ENCODE measurements around the gene RAI14. TPM values are rescaled to one million over a fixed set of nuclear protein-coding genes. Genes with fewer than 3 reads are reported as not detected.
"Not testable (repeated sequence)": the region's sequence is repeated elsewhere in the genome, so short reads cannot be mapped to it uniquely, and the experiment has no call there.

The RAI14 gene
- total RNA-seq, 1 donor from 2014 or later = 127 TPM

DNA sequence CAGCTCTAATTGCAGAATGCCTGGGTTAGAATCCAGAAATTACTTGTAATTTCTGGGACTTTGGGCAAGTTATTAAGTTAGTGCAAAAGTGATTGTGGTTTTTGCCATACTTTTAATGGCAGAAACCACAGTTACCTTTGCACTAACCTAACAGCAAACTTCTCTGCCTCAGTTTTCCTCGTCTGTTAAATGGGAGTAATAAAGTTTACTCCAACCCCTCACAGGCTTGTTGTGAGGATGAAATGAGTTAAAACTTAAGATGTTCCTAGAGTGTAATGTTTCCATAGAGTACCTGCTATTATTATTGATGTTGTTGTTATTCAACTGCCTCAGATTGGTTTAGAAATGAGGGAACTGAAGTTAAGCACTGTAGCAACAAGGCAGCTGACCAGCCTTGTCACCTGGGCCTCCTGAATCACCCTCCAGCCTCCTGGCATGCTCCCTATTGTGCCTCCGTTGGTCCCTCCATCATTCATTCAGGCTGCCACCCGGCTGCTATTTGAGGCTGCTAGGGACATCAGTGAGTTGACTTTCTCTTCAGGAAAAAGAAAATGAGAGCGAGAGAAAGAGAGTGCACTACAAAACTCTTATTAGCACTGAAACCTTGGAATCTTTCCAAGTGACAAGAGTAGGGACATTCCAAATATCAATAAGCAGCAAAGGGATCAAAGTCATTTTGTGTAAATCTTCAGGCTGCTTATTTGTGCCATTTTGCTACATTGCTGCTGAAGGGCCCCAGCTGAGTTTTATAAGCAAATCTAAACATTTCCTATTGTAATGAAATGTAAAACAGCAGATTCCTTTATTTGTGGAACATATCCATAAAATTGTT is 116.4 kb downstream of the RAI14 start:
- TF ChIP-seq, protein P1, sequence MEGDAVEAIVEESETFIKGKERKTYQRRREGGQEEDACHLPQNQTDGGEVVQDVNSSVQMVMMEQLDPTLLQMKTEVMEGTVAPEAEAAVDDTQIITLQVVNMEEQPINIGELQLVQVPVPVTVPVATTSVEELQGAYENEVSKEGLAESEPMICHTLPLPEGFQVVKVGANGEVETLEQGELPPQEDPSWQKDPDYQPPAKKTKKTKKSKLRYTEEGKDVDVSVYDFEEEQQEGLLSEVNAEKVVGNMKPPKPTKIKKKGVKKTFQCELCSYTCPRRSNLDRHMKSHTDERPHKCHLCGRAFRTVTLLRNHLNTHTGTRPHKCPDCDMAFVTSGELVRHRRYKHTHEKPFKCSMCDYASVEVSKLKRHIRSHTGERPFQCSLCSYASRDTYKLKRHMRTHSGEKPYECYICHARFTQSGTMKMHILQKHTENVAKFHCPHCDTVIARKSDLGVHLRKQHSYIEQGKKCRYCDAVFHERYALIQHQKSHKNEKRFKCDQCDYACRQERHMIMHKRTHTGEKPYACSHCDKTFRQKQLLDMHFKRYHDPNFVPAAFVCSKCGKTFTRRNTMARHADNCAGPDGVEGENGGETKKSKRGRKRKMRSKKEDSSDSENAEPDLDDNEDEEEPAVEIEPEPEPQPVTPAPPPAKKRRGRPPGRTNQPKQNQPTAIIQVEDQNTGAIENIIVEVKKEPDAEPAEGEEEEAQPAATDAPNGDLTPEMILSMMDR (IDR thresholded peaks at IDR 0.05; ENCODE audit: unreplicated experiment) = no peak
- Mint-ChIP-seq H3K9me3 (ENCODE audit: unreplicated experiment) (no peaks in the 10 kb centered on the region), H3K4me1 (ENCODE audit: unreplicated experiment) (peaks cover 3% of the 10 kb centered on the region), H3K4me3 (ENCODE audit: unreplicated experiment) (no peak overlapping the region), H3K27ac (ENCODE audit: unreplicated experiment) (no peak overlapping the region), H3K36me3 (ENCODE audit: low read depth, unreplicated experiment) (peaks cover 30% of the 10 kb centered on the region), H3K27me3 (ENCODE audit: unreplicated experiment) (peaks cover 6% of the 10 kb centered on the region)
- no peak for DNase-seq (ENCODE audit: low spot score)

- Mint-ChIP-seq H3K4me3 (ENCODE audit: unreplicated experiment) (no peak overlapping the region), H3K4me1 (ENCODE audit: unreplicated experiment) (no peaks in the 10 kb centered on the region), H3K9me3 (ENCODE audit: unreplicated experiment) (no peaks in the 10 kb centered on the region), H3K36me3 (ENCODE audit: low read depth, unreplicated experiment) (peaks cover 32% of the 10 kb centered on the region), H3K27ac (ENCODE audit: unreplicated experiment) (no peak overlapping the region), H3K27me3 (ENCODE audit: unreplicated experiment) (peaks cover 6% of the 10 kb centered on the region)
- DNase-seq (ENCODE audit: low spot score) = no peak
- TF ChIP-seq, protein P1 (IDR thresholded peaks at IDR 0.05; ENCODE audit: unreplicated experiment) = no peak
These were observed 118.0 kb downstream of the RAI14 start for GRCh38 chr5:34774139-34774538.

DNA sequence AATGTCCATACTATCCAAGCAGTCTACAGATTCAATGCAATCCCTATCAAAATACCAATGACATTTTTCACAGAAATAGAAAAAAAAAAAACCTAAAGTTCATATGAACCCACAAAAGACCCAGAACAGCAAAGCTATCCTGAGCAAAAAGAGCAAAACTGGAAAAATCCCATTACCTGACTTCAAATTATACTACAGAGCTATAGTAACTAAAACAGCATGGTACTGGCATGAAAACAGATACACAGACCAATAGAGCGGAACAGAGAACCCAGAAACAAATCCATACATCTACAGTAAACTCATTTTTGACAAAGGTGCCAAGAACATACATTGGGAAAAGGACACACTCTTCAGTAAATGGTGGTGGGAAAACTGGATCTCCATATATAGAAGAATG is 118.5 kb downstream of the RAI14 start:
- H3K4me3 Mint-ChIP-seq (ENCODE audit: unreplicated experiment); H3K9me3 Mint-ChIP-seq (ENCODE audit: unreplicated experiment); H3K27me3 Mint-ChIP-seq (ENCODE audit: unreplicated experiment); DNase-seq (ENCODE audit: low spot score); H3K4me1 Mint-ChIP-seq (ENCODE audit: unreplicated experiment); H3K27ac Mint-ChIP-seq (ENCODE audit: unreplicated experiment): not testable (repeated sequence)
- peaks cover 36% of the 10 kb centered on the region for H3K36me3 Mint-ChIP-seq (ENCODE audit: low read depth, unreplicated experiment)

- Mint-ChIP-seq H3K27me3 (ENCODE audit: unreplicated experiment) (peaks cover 6% of the 10 kb centered on the region), H3K4me1 (ENCODE audit: unreplicated experiment) (no peaks in the 10 kb centered on the region), H3K36me3 (ENCODE audit: low read depth, unreplicated experiment) (peaks cover 35% of the 10 kb centered on the region), H3K27ac (ENCODE audit: unreplicated experiment) (no peak overlapping the region), H3K4me3 (ENCODE audit: unreplicated experiment) (no peak overlapping the region), H3K9me3 (ENCODE audit: unreplicated experiment) (peaks cover 5% of the 10 kb centered on the region)
- TF ChIP-seq, protein P1 (IDR thresholded peaks at IDR 0.05; ENCODE audit: unreplicated experiment) = no peak
- DNase-seq (ENCODE audit: low spot score) = no peak
These were observed 119.8 kb downstream of the RAI14 start for GRCh38 chr5:34775886-34776285.

DNA sequence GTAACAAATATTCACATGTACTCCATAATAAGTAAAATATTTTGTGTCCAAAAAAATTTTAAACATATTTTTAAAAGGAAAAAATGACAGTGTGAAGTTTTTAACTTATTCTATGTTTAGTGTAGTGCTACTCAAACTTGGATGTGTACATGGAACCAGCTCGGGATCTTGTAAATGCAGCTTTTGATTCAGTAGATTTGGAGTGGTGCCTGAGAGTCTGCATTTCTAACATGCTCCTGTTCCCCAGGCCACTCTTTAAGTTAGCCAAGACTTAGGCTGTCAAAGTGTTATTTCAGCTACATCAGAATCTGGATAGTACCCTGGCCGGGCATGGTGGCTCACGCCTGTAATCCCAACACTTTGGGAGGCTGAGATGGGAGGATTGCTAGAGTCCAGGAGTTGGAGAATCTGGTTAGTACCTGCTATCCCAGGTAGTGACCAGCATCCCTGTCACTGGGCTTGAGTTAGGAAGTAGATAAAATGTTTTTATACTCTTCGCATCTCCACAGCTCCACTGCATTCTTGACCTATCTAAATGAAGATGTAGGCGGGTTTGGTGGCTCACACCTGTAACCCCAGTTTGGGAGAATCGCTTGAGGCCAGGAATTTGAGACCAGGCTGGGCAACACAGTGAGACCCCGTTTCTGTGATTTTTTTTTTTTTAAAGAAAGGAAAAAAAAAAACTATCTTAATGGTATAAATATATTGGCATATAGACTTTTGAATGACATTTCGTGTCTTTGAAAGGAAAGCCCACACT is 122.1 kb downstream of the RAI14 start:
- H3K4me1 Mint-ChIP-seq (ENCODE audit: unreplicated experiment) = no peaks in the 10 kb centered on the region
- H3K27me3 Mint-ChIP-seq (ENCODE audit: unreplicated experiment) = peaks cover 2% of the 10 kb centered on the region
- DNase-seq (ENCODE audit: low spot score) = no peak
- no peak overlapping the region for H3K27ac Mint-ChIP-seq (ENCODE audit: unreplicated experiment)
- H3K36me3 Mint-ChIP-seq (ENCODE audit: low read depth, unreplicated experiment) = peaks cover 44% of the 10 kb centered on the region
- peaks cover 14% of the 10 kb centered on the region for H3K9me3 Mint-ChIP-seq (ENCODE audit: unreplicated experiment)
- TF ChIP-seq, protein P1 (IDR thresholded peaks at IDR 0.05; ENCODE audit: unreplicated experiment) = no peak
- no peak overlapping the region for H3K4me3 Mint-ChIP-seq (ENCODE audit: unreplicated experiment)

DNA sequence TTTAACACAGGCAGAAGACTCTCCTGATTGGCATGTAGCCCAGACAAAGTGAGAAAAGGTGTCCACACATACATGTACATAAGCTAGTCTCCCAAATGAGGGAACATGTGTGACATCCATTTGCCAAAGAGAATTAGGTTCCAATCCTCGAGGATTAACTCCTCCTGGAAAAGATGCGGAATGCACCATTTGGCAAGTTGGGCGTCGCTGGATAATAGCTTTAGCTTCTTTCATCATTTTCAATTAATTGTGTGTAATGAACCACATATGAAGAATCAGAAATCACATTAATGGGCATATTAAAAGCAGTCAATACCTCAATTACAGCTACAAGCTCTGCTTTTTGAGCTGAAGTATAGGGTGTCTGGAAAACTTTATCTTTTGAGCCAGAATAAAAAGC is 127.8 kb downstream of the RAI14 start:
- not testable (repeated sequence) for DNase-seq (ENCODE audit: low spot score); H3K4me1 Mint-ChIP-seq (ENCODE audit: unreplicated experiment); H3K27ac Mint-ChIP-seq (ENCODE audit: unreplicated experiment); H3K27me3 Mint-ChIP-seq (ENCODE audit: unreplicated experiment); H3K4me3 Mint-ChIP-seq (ENCODE audit: unreplicated experiment)
- H3K9me3 Mint-ChIP-seq (ENCODE audit: unreplicated experiment) = peaks cover 14% of the 10 kb centered on the region
- peaks cover 54% of the 10 kb centered on the region for H3K36me3 Mint-ChIP-seq (ENCODE audit: low read depth, unreplicated experiment)
